ENCODE results near the gene CDKAL1.

- TF ChIP-seq CTCF (IDR thresholded peaks at IDR 0.05) = no peak
- no peak for TF ChIP-seq POLR2A (IDR thresholded peaks at IDR 0.05)
Observed at GRCh38 chr6:20511852-20512251, 22.4 kb upstream of the CDKAL1 start.

Measured in prostate gland (tissue), 2 donors.